Astrocyte of the cerebellum (primary cell): ENCODE data around the gene NHS.

ENCODE experiments used
- DNase-seq: peaks from one replicate; pipeline ENCODE4 v3.0.0-alpha.2; 2011; ENCODE audit warnings: low read depth
- H3K4me3 ChIP-seq: 2 replicates; pipeline ENCODE4 v1.5.1; 2011; ENCODE audit warnings: mild to moderate bottlenecking, low read depth, low read length, moderate library complexity
- in situ Hi-C: cut with HindIII; loops from 2 replicates; pipeline ENCODE4 v1.10.0; 2017; ENCODE audit warnings: low sequenced_read_pairs
- TF ChIP-seq, protein P1 (sequence below): IDR thresholded peaks from 2 replicates; pipeline ENCODE4 v1.5.1; 2012; ENCODE audit warnings: low read length, low read depth, moderate library complexity, mild to moderate bottlenecking; ENCODE audit errors: missing control alignments

The NHS gene

DNA sequence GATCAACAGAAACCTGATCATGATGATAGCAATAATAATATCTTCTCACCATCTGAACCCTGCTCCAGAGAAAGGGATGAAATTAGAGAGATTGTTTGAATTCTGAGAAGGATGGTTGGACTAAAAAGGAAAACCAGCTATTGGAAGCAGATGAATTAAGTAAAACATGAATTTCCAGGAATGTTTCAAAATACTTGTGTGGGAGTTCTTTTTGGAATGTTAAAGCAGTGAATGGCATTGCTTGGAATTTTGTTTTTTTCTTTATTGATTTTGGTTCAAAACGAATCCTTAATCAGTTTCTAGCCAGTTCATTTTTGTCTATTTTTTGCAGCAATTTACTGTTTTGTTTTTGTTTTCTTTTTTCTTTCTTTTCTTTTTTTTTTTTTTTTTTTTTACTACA, 150.3 kb downstream of the NHS start:
- DNase-seq: no peak
- no peak overlapping the region for H3K4me3 ChIP-seq
- TF ChIP-seq, protein P1, sequence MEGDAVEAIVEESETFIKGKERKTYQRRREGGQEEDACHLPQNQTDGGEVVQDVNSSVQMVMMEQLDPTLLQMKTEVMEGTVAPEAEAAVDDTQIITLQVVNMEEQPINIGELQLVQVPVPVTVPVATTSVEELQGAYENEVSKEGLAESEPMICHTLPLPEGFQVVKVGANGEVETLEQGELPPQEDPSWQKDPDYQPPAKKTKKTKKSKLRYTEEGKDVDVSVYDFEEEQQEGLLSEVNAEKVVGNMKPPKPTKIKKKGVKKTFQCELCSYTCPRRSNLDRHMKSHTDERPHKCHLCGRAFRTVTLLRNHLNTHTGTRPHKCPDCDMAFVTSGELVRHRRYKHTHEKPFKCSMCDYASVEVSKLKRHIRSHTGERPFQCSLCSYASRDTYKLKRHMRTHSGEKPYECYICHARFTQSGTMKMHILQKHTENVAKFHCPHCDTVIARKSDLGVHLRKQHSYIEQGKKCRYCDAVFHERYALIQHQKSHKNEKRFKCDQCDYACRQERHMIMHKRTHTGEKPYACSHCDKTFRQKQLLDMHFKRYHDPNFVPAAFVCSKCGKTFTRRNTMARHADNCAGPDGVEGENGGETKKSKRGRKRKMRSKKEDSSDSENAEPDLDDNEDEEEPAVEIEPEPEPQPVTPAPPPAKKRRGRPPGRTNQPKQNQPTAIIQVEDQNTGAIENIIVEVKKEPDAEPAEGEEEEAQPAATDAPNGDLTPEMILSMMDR: no peak
- in situ Hi-C loops: no loop called here

DNA sequence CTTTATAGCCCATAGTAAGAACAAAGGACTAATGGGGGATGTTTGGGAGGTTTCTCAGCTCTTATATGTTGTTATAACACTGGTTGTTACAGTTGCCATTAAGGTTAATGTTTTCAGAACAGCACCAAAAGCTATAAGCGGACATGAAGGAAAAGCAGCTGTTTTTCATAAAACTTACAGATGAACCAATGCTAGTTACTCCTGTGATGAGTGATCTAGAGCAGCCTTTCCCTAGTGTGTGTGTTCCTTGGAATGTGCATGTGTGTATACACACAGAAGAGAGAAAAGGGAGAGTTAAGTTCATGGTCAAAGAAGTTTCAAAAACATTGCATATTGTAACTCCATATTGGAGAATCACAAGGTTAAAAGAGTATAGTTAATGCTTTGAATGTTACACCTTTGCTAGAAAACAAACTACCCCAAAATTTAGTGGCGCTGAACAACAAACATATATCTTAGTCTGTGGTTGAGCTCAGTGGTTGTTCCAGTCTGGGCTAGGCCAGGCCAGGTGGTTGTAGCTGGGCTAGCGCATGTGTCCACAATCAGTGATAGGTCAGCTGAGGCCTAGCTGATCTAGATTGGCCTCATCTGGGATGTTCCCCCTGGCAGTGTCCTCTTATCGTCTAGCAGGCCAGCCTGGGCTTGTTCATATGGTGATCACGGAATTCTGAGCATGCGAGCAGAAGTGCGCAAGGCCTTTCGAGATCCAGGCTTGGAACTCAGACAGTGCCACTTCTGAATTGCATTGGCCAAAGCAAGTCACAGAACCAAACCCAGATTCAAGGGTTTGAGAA, 151.0 kb downstream of the NHS start:
- H3K4me3 ChIP-seq: no peak overlapping the region
- TF ChIP-seq, protein P1: no peak
- in situ Hi-C loops: no loop called here
- DNase-seq: no peak

DNA sequence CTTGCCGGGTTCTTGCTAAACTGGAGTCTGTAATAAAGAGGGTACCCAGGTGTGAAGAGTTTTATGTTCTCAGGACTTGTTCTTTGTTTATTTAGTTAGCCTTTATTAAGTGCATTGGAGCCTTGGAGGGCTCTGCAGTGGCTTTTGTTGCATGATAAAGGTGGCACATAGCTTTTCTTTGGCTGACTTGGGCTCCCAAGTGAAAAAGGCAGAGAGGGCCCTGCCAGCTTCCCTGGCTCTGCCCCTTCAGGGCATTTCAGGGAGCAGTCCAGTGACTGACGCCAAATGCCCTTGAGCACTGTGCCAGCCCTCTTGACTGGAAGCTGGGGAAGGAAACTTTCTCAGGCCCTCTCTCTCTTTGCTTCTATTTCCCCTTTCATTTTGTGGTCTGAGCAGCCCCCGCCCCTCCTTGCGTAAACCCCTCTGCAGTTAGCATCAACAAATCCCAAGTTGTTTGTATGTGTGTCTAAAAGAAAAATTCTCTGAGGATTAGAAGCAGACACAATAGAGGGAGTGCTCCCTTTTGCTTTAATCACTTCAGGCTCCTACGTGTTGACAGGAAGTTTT, 152.2 kb downstream of the NHS start:
- no peak for DNase-seq
- TF ChIP-seq, protein P1: no peak
- in situ Hi-C loops: no loop called here

DNA sequence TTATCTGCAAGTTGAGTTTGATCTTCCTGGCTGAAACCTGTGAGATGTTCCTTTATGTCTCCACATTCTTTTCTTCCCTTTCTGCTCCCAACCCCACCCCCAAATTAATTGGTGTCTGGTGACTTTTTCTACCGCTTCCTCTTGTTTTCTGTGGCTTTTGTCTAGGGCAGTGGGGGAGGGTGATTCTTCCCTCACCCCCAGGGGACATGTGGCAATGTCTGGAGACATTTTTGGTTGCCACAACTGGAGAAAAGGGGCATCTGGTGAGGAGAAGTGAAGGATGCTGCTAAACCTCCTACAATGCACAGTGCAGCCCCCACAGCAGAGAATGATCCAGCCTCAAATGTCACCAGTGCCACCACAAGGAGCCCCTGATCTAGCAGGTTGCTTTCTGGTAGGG, 152.9 kb downstream of the NHS start:
- no peak overlapping the region for H3K4me3 ChIP-seq
- in situ Hi-C loops: no loop called here
- no peak for DNase-seq
- TF ChIP-seq, protein P1: no peak

More for the DNA sequence above, 152.2 kb downstream of the NHS start:
- H3K4me3 ChIP-seq: no peak overlapping the region

DNA sequence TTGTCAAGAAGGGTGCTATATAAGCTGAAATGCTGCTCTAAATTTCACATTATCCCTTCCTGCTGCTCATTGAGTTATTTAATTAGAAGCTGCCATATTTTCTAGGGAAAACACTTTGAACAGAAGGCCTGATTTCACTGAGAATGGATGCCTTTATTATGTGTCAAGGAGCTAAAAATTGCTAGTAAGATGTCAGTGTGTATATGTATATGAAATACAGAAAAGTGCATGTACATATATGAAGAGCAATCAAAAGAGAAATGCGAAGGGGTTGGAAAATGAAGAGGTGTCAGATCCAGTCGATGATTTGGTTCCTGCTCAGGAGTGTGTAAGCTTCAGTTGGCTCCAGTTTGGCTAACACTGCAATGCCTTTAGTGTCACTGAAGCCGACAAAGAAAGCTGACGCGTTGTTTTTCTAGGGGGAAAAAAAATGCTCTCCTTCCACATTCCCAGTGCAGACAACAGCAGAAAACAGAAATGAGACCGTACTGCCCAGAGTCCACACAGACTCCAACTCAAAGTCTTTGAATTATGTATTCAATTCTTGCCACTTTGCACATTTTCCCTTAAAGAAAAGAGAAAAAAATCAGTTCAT, 154.2 kb downstream of the NHS start:
- no peak overlapping the region for H3K4me3 ChIP-seq
- in situ Hi-C loops: no loop called here
- TF ChIP-seq, protein P1: no peak
- no peak for DNase-seq

DNA sequence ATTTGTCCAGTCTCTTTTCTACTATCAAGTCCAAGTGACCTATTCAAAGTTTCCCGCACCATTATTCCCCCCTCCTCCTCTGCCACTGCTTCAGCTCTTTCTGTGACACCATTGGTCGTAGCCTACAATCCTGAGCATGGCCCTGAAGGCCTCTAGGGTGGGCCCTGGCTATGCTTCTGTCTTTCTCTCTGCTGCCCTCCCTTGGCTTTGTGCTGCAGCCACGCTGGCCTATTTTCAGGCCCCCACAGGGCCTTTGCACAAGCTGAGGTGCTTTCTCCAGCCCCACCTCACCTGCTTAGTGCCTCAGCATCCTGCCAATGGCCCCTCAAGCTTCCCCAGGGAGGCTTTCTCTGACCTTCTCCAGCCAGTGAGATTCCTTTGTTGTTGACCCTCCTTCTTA, 156.5 kb downstream of the NHS start:
- in situ Hi-C loops: no loop called here
- H3K4me3 ChIP-seq: no peak overlapping the region
- TF ChIP-seq, protein P1: no peak
- DNase-seq: no peak
